Measurements from ENCODE around the gene BTBD7.
A peak's percentile ranks its signal among the peaks of the same experiment; 100 is the strongest.

BTBD7 gene

DNA sequence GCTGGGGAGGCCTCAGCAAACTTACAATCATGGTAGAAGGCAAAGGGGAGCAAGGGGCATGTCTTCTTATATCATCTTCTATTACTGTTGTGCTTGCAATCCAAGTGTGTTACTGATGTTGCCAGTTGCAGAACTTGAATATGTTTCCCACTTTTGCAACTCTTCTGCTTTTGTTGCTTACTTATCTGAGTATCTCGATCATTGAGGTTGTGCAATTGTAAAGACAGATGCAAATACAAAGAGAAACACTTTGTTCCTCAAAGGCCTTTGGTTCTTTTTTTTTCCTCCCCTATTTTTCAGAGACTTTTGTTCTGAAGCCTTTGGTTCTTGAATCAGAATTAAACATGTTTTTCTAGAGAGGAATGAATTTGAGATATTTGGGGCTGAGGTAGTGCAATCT is 10.4 kb upstream of the BTBD7 start:
- no peaks in the 10 kb centered on the region for H3K36me3 ChIP-seq (replicated peaks; ENCODE audit: insufficient read depth, low read length)
- DNase-seq, result no peak
- no peaks in the 10 kb centered on the region for H3K79me2 ChIP-seq (ENCODE audit: low read length)
- no peaks in the 10 kb centered on the region for H3K9me3 ChIP-seq (replicated peaks; ENCODE audit: insufficient read depth, low read length)
- no peaks in the 10 kb centered on the region for H3K27me3 ChIP-seq (replicated peaks; ENCODE audit: insufficient read depth, low read length)
- H3F3A ChIP-seq (ENCODE audit: insufficient read depth, low read length), result no peaks in the 10 kb centered on the region
- H4K20me1 ChIP-seq (ENCODE audit: insufficient read depth, low read length), result no peaks in the 10 kb centered on the region
- no peaks in the 10 kb centered on the region for H3K9me2 ChIP-seq (replicated peaks; ENCODE audit: insufficient read depth, low read length)
- no peak overlapping the region for H2AFZ ChIP-seq (ENCODE audit: low read length)
- H3K9ac ChIP-seq (ENCODE audit: low read length), result no peak overlapping the region
- H3K4me3 ChIP-seq (ENCODE audit: low read length), result no peak overlapping the region
- TF ChIP-seq EZH2phosphoT487 (IDR thresholded peaks at IDR 0.05; ENCODE audit: low read length) (no peak), EZH2 (optimal IDR thresholded peaks at IDR 0.05; ENCODE audit: low read depth, low read length) (no peak), CTCF (IDR thresholded peaks at IDR 0.05; ENCODE audit: low read length) (no peak)
- no peaks in the 10 kb centered on the region for H3K4me1 ChIP-seq (ENCODE audit: low read length)
- no peak overlapping the region for H3K27ac ChIP-seq (ENCODE audit: low read length)
- no peak overlapping the region for H3K4me2 ChIP-seq (ENCODE audit: low read depth, low read length)

DNA sequence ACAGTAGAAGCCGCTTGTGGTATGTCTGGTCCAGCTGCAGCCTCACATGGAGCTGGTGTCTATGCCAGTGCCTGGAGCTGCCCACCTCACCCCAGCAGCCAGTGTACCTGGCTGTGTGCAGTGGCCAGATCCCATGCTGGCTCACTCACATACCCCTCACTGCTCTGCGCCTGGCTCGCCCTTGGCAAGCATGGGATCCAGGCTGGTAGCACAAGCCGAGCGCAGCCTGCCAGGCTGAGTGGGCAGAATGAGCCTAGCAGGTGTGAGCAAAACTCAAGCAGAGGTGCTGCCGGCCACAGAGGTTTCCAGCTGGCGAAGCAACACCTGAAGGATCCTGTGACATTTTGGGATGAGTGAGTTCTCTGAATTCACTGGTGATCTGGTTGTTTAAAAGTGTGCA is 5.0 kb upstream of the BTBD7 start:
- Histone ChIP-seq H3K4me2 (ENCODE audit: low read depth, low read length) (no peak overlapping the region), H4K20me1 (ENCODE audit: insufficient read depth, low read length) (no peaks in the 10 kb centered on the region), H3K79me2 (ENCODE audit: low read length) (no peaks in the 10 kb centered on the region), H2AFZ (ENCODE audit: low read length) (no peak overlapping the region), H3K27me3 (replicated peaks; ENCODE audit: insufficient read depth, low read length) (no peaks in the 10 kb centered on the region), H3K9me3 (replicated peaks; ENCODE audit: insufficient read depth, low read length) (no peaks in the 10 kb centered on the region), H3K36me3 (replicated peaks; ENCODE audit: insufficient read depth, low read length) (no peaks in the 10 kb centered on the region), H3K4me3 (ENCODE audit: low read length) (no peak overlapping the region), H3K9ac (ENCODE audit: low read length) (no peak overlapping the region), H3F3A (ENCODE audit: insufficient read depth, low read length) (peaks cover 4% of the 10 kb centered on the region; the same call in 1 of the 2 replicates), H3K9me2 (replicated peaks; ENCODE audit: insufficient read depth, low read length) (no peaks in the 10 kb centered on the region), H3K27ac (ENCODE audit: low read length) (no peak overlapping the region), H3K4me1 (ENCODE audit: low read length) (peaks cover 6% of the 10 kb centered on the region; the same call in 1 of the 2 replicates)
- no peak for TF ChIP-seq CTCF (IDR thresholded peaks at IDR 0.05; ENCODE audit: low read length)
- TF ChIP-seq EZH2phosphoT487 (IDR thresholded peaks at IDR 0.05; ENCODE audit: low read length), result no peak
- no peak for TF ChIP-seq EZH2 (optimal IDR thresholded peaks at IDR 0.05; ENCODE audit: low read depth, low read length)
- no peak for DNase-seq

GRCh38 chr14:93337143-93337753 is 4.4 kb upstream of the BTBD7 start:
- Histone ChIP-seq H3K36me3 (replicated peaks; ENCODE audit: insufficient read depth, low read length) (no peaks in the 10 kb centered on the region), H3K9me3 (replicated peaks; ENCODE audit: insufficient read depth, low read length) (no peaks in the 10 kb centered on the region), H3K79me2 (ENCODE audit: low read length) (peaks cover under 1% of the 10 kb centered on the region), H2AFZ (ENCODE audit: low read length) (no peak overlapping the region), H3K4me1 (ENCODE audit: low read length) (peaks cover 6% of the 10 kb centered on the region; the same call in 1 of the 2 replicates), H3K9me2 (replicated peaks; ENCODE audit: insufficient read depth, low read length) (no peaks in the 10 kb centered on the region), H3K4me3 (ENCODE audit: low read length) (no peak overlapping the region), H3K27me3 (replicated peaks; ENCODE audit: insufficient read depth, low read length) (no peaks in the 10 kb centered on the region), H3K27ac (ENCODE audit: low read length) (no peak overlapping the region), H3K4me2 (ENCODE audit: low read depth, low read length) (no peak overlapping the region), H3F3A (ENCODE audit: insufficient read depth, low read length) (peaks cover 4% of the 10 kb centered on the region; the same call in 1 of the 2 replicates), H3K9ac (ENCODE audit: low read length) (no peak overlapping the region), H4K20me1 (ENCODE audit: insufficient read depth, low read length) (no peaks in the 10 kb centered on the region)
- peak; percentile 43 for DNase-seq
- no peak for TF ChIP-seq EZH2 (optimal IDR thresholded peaks at IDR 0.05; ENCODE audit: low read depth, low read length)
- peak; percentile 47 for TF ChIP-seq CTCF (IDR thresholded peaks at IDR 0.05; ENCODE audit: low read length)
- no peak for TF ChIP-seq EZH2phosphoT487 (IDR thresholded peaks at IDR 0.05; ENCODE audit: low read length)

All from MM.1S (cell line).